ENCODE measurements around the gene CYP4F3.

DNA sequence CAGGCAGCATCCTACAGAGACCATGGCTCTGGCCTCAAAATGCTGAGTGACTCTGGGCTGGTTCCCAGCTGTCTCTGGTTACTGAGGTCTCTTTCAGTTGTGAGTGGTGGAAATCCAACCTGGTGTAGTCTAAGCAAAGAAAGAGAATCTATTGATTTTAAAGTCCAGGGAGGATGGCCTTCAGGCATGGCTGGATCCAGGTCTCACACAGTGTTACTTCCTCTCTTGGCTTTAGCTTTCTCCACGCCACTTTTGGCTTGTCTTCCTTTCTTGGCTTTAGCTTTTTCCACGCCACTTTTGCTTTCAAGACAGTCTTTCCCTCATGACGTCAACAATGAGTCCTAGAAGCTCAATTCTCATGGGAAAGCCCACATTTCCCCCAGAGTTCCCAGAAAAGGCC is 4.1 kb downstream of the CYP4F3 start:
- TF ChIP-seq EZH2phosphoT487 (IDR thresholded peaks at IDR 0.05; ENCODE audit: insufficient read depth, low read depth) (no peak), EZH2 (IDR thresholded peaks at IDR 0.05; ENCODE audit: insufficient read depth, poor library complexity, severe bottlenecking) (no peak)
